KBM-7 (cell line): ENCODE measurements around the gene SH3BP5.
"Not testable (repeated sequence)": the region's sequence is repeated elsewhere in the genome, so short reads cannot be mapped to it uniquely, and the experiment has no call there.

ENCODE experiments used
- DNase-seq: peaks from one replicate; pipeline ENCODE4 v3.0.0-alpha.2; 2015
- in situ Hi-C: fragments of 300-500 bp; cut with MboI; formaldehyde crosslinking; loops from 2 replicates; pipeline ENCODE4 v1.14.3; 2020; ENCODE audit warnings: low sequenced_read_pairs, low pct_unique_long_range_greater_than_20kb, mixed read lengths

The SH3BP5 gene, protein sequence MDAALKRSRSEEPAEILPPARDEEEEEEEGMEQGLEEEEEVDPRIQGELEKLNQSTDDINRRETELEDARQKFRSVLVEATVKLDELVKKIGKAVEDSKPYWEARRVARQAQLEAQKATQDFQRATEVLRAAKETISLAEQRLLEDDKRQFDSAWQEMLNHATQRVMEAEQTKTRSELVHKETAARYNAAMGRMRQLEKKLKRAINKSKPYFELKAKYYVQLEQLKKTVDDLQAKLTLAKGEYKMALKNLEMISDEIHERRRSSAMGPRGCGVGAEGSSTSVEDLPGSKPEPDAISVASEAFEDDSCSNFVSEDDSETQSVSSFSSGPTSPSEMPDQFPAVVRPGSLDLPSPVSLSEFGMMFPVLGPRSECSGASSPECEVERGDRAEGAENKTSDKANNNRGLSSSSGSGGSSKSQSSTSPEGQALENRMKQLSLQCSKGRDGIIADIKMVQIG

DNA sequence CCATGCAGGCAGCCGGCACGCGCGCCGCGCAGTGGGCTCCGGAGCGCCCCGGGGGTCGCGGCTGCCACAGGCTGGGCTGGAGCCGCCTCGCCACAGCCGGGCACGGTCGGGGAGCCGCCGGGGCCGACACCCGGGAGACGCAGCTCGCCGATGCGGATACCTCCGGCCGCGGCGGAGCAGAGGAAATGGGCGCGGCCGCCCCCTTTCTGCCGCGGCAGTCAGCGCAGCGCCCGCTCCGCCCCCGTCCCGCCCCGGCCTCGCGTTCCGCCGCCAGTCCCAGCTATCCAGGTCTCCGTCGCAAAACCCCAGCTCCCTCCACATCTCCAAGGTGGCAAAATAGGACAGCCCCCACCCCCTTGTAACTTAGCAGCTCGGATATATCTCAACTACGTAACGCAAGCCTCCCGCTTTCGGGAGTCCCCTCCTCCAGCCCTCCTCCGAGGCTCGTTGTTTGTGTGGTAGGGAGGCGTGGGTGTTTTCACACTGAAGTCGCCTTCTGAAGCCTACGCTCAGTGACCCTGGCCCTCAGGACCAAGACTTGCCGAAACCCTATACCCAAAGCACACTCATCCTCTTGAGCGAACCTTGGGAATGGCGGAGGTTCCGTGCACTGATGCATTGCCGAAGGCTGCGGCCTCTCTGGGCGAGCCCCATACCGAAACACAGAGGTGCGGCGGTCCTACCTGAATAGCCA, at the start of gene SH3BP5:
Gene SH3BP5, minus strand, starts transcription at position 182 of the 694 bp plus-strand sequence. Its CDS starts 178 bp downstream, at position 4.
- peak; percentile 66 for DNase-seq
- in situ Hi-C loops, result no loop called here

DNA sequence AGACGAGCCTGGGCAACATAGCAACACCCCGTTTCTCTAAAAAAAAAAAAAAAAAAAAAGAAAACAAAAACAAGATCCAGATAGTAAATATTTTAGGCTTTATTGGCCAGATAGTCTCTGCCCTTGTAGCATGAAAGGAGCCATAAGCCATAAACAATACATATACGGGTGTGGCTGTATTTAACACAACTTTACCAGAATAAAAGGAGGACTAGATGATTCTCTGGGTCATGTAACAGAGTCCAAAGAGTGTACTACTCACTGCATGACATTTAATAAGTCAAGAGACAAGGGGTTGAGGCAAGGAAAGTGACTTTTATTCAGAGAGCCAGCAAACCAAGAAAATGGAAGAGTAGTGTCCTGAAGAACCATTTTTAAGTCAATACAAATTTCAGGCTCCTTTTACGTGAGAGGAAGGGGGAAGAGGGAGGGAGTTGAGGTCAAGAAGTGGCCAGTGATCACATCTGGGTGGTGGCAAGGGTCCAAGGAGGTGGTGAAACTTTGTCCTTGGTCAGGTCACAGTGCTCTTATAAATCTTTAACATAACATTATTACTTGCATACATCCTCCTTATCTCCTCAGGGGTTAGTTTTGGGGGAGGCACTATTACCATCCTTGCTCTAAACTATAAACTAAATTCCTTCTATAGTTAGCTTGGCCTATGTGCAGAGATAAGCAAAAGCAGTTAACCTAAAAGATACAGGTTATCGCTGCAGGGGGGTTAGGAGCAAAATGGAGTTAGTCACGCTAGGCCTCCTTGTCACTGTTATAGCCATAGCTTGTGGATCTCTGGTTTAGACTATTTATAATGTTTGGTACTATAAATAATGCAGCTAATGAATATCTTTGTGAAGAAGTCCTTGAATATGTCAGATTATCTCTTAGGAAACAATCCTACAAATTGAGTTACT, 48.8 kb upstream of the SH3BP5 start:
- DNase-seq, result no peak
- in situ Hi-C loops, result loop anchor here (10.0 to 25.0 kb wide), 2 partner anchors 116 to 269 kb away; no protein-coding TSS in a partner anchor

DNA sequence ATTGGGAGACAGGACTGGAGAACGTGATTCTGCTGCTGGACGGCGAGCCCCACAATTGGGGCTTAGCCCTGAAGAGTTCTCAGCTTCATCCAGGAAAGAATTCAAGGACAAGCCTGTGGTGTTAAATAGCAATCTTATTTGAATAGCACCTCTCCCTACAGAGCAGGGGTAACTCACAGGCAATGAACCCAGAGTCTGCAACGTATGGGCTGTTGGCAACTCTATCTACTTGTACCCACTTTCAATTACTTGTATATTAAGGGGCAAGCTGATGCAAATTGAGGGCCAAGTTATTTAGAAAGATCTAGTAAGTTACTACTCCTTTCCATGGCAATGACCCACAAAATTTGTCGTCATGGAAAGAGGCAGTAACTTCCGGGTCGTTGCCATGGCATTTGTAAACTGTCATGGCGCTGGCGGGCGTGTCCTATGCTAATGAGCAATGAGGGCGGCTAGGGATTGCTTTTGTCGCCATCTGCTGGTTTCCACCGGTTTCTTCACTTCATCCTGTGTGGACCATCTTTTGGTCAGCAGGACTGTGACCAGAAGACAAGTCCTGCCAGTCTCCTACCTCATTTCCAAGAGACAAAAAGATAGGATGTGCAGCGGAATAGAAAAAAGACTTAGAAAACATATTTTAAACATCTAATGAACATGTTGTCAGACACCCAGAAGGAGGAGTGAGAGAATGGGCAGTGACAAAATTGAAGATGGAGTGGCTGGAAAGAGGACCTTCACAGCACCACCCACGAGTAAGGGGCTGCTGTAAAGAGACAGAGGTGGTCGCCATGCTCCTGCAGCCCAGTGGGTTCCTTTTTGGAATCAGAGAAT, 45.8 kb upstream of the SH3BP5 start:
- in situ Hi-C loops, result loop anchor here (25.0 kb wide), 1 partner anchor 266 kb away; no protein-coding TSS in a partner anchor
- peak; percentile 94 for DNase-seq

DNA sequence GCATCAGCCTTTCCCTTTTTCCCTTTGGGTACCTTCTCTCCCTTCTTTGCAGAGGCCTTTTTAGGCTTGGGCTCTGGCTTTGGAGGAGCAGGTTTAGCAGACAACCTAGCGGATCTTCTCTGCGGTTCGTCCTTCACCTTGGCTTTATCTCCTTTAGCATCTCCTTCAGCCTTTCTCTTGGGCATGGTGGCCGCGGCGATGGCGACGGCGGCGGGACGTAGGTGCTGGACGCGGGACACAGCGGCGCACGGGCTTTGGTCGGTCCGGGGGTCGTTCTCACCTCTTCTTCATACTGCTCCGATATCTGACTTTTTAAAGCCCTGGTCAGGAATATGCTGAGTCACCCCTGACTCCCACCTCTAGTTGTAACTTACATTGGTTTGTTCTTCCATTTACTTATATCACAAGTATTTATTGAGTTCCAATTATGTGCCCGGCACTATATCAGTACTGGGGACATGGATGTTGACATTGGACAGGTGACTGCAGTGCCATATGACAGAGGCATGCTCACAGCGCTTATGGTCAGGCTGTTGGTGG, 43.1 kb upstream of the SH3BP5 start:
- in situ Hi-C loops, result loop anchor here (25.0 kb wide), 1 partner anchor 263 kb away; no protein-coding TSS in a partner anchor
- no peak for DNase-seq

DNA sequence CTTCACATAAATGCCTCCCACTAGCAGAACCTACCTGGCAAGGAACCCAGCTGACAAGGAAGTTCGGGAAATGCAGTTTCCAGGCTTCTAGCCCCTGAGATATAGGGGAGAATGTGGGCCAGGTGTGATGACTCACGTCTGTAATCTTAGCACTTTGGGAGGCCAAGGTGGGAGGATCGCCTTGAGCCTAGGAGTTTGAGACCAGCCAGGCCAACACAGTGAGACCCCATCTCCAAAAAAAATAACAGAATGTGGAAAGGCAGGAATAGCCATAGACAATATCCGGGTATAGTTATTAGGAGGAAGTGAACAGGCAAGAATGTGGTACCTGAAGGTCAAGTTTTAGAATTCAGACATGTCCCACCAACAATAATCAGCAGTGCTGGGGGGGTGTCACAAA, 40.5 kb upstream of the SH3BP5 start:
- in situ Hi-C loops, result no loop called here
- DNase-seq, result no peak

DNA sequence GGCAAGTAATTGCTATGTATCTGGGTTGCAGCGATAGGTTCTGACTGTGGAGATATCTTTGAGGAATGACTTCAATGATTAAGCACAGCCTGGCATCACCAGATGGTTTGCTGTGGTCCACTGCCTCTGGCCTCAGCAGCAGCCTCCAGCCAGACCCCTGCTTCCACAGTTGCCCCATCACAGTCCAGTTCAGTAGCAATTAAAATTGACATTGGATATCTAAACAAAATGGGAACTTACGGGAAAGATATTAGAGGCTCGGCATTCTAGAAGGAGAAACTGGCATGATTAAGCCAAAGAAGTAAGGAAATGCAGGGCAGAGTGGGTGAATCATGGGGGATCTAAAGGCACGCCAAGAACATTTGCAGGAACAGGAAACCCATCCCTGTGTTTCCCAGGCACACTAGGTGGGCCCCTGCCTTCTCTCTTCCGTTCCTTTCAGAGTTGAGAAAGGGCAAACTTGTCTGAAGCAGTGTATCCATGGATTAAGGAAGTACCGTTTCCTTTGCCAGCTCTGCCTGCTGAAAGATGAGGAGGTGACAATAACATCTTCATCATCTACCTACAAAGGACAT, 36.3 kb upstream of the SH3BP5 start:
- in situ Hi-C loops, result no loop called here
- no peak for DNase-seq

DNA sequence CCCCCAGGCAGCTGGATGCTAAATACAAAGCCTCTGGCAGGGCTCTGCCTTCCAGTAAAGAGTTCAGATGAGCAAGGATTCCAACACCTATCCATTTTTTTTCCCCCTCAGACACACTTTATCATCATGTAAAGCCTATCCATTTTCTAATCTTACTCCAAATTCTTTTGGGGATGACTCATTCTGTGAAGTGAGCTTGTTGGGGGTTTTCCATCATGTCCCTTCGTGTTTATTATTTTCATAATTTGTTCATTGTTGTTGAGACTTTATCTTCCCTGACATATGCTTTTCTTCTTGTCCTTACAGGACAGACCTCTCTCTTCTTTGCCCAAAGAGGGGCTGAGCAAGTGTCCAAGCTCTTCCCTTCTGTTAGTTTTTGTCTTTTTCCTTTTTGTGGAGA, 34.7 kb upstream of the SH3BP5 start:
- no peak for DNase-seq
- in situ Hi-C loops, result no loop called here

DNA sequence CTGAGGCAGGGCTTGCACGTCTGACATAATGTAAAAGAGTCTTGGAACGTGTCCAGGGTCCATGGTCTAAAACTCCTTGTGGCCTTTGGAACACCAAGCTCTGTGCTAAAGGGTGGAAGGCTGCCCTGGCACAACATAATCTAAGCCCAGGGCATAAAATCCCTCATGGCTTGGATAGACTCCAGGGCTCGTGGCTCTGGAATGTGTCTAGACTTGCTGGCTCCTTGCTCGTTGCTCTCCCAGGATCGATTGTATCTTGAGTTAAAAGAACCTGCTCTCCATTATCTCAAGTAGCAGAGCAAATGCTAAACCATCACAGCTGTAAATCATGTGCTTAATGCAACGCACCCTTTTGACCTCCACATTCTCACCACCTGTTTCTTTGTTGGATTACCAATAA, 31.7 kb upstream of the SH3BP5 start:
- DNase-seq, in situ Hi-C loops: not testable (repeated sequence)

DNA sequence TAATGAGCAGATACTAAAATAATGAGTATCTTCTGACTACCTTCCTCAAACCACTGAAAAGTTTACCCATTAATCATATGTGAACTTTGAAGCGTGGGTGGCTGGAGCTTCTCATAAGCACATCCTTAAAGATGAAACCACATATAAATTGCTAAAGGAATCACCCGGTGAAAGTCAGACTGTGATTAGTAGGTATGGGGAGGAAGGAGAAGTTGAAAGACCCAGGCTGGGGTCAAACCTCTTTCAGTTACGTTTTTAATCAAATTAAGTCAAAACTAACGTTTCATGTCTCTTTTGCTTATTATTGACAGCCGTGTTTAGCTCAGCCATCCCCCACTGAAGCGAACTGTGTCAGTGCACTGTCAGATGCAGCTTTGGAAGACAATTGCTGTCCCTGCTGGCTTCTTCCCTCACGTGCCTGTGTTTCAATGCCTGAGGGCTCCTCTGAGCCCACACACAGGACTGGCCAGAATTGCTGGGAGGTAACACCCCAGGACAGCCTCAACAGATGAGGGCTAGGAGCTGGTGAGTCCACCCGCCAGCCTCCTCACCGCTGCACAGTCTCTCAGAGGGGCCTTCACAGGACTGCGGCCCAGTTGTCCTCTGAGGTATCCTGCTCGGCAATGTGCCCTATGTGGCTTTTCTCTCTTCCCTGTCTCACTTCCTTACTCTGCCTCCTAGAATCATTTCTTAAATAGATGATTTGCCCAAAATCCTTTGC, 29.3 kb upstream of the SH3BP5 start:
- peak; percentile 36 for DNase-seq
- in situ Hi-C loops, result no loop called here

DNA sequence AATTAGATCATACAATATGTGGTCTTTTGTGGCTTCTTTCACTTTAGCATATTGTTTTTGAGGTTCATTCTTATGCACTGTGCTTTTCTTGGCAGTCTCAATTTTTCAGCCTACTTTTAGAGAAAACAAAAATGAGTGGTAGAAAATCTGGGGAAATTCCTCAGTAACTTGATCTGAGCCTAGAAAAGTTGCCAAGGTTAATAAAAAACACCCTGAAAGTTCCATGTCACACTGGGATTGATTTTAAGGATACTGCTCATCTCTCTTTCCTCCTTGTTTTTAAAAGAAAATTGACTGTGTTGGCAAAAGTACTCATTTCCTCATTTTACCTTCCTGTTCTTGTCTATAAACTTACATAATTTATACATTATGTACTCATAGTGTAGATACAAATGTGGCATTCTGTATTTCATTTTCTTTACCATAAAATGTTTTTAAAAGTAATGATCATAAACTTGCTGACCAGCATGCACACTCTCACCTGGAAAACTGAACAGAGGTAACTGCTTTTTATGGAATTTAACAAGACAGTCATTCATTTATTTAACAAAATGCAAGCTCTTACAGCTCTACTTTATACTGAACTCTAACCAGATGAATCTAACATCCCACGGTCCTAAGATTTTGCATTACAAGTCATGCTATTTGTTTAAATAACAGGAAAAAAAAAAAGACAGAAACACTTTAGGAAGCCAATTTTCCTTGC, 28.6 kb upstream of the SH3BP5 start:
- in situ Hi-C loops, result no loop called here
- no peak for DNase-seq

DNA sequence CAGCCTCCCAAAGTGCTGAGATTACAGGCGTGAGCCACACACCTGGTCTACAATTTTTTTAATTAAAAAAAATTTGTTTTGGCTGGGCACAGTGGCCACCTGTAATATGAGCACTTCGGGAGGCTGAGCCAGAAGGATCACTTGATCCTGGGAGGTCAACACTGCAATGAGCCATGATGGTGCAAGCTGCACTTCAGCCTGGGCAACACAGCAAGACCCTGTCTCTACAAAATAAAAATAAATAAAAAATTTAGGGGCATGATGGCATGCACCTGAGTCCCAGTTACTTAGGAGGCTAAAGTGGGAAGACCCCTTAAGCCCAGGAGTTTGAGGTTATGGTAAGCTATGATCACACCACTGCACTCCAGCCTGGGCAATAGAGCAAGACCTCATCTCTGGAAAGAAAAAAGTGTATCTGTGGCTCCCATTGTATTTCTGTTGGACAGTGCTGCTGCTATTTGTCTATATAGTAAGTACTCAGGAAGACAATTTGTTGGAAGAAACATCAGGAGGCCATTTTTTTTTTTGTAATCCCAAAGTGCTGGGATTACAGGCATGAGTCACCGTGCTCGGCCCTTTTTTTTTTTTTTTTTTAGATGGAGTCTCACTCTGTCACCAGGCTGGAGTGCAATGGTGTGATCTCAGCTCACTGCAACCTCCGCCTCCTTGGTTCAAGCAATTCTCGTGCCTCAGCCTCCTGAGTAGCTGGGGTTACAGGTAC, 27.5 kb upstream of the SH3BP5 start:
- no peak for DNase-seq
- in situ Hi-C loops, result no loop called here

DNA sequence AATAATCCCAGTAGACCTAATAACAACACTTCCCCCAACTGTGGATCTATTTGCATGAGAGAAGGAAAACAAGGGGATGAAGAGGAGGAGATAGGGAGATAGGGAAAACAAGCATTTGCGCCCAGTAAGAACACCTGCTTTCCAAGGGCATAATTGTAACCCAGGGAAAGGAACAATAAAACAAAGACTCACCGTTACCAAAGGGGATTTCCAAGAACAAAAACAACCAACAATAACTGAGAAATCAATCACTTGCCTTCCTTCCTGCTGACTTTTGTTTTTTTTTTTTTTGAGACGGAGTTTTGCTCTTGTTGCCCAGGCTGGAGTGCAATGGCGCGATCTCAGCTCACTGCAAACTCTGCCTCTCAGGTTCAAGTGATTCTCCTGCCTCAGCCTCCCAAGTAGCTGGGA, 24.3 kb upstream of the SH3BP5 start:
- in situ Hi-C loops, DNase-seq: not testable (repeated sequence)

DNA sequence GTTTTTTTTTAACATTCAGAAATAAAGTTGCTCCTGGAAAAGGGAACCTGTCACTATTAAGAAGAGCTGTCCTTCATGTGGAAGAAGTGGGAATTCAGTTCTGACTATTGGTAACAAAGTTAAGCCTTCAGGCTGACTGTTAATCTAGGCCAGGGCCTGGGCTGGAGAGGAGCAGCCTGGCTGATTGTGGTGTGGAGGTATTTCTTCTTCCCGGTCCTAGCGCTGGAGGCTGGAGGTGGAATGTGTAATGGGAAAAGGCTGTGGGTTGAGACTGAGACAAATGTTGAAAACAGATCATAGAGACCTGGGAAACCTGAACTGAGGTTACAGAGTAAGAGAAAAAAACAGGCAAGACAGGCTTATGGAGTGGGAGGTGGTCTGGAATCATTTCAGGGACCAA, 23.8 kb upstream of the SH3BP5 start:
- no peak for DNase-seq
- in situ Hi-C loops, result no loop called here

DNA sequence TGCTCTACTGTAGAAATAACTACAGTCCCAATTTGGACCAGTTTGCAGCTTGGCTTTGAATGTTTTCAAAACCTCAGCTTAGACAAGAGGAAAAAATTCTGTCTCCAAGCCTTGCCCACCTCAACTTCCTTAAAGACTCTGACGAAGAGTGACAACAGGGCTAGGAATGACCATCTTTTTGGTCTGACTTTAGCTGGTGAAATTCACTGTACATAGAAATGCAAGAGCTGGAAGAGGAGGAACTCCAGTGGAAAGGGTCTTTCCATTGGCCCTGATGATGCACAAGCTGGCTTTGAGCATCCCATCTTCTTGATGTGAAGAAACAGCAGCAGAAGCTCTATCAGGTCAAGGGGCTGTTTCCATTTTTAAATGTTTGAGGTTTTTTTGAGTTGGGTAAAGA, 22.7 kb upstream of the SH3BP5 start:
- in situ Hi-C loops, result no loop called here
- DNase-seq, result no peak

DNA sequence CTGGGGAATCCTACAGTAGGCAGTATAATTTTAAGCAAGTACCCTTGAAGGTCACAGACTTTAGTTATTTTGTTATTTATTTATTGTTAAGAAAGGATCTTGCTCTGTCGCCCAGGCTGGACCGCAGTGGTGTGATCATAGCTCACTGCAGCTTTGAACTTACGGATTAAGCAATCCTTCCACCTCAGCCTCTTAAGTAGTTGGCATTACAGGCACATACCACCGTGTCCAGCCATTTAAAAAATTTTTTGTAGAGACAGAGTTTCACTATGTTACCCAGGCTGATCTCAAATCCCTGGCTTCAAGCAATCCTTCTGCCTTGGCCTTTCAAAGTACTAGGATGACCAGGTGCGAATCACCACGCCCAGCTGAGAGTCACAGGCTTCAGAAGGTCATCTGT, 22.1 kb upstream of the SH3BP5 start:
- no peak for DNase-seq
- in situ Hi-C loops, result no loop called here

DNA sequence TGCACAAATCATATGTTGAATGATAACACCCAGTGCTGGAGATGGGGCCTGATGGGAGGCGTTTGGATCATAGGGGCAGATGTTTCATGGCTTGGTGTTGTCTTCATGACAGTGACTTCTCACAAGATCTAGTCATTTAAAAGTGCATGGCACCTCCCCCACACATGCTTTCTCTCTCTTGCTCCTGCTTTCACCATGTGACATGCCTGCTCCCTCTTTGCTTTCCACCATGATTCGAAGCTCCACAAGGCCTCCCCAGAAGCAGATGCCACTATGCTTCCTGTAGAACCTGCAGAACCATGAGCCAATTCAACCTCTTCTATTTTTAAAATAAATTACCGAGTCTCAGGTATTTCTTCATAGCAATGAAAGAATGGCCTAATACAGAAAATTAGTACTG, 17.8 kb upstream of the SH3BP5 start:
- in situ Hi-C loops, result no loop called here
- DNase-seq, result no peak
